ENCODE results near the gene CALN1. TPM values are rescaled to one million over a fixed set of nuclear protein-coding genes. Genes with fewer than 3 reads are reported as not detected.

Gene CALN1
- total RNA-seq, 2 donors from 2014 or later, result 0.52 to 1.6 TPM

GRCh38 chr7:72099784-72100183, 312.4 kb downstream of the CALN1 start:
- Histone ChIP-seq H3K4me1 (no peaks in the 10 kb centered on the region), H3K36me3 (replicated peaks in 1 of 2; ENCODE audit: insufficient read depth in 1 of 2, low read depth in 2 of 2) (no peaks in the 10 kb centered on the region), H3K27ac (no peak overlapping the region), H3K9me3 (no peaks in the 10 kb centered on the region), H3K4me3 (no peak overlapping the region), H3K27me3 (no peaks in the 10 kb centered on the region)
- TF ChIP-seq POLR2A (IDR thresholded peaks at IDR 0.05) (no peak), CTCF (IDR thresholded peaks at IDR 0.05) (no peak)
- DNase-seq (no peak), ATAC-seq (no peak)
- intact Hi-C loops (cut with DNase I), result no loop called here
- 78 to 84% methylated on average over 6 of the region's 6 CpGs for WGBS, 2 donors

GRCh38 chr7:72098807-72099580, 313.1 kb downstream of the CALN1 start:
- WGBS, 2 donors, result 70 to 76% methylated on average over 12 to 16 of the region's 16 CpGs
- Histone ChIP-seq H3K4me1 (no peaks in the 10 kb centered on the region), H3K9me3 (no peaks in the 10 kb centered on the region), H3K27me3 (no peaks in the 10 kb centered on the region), H3K4me3 (no peak overlapping the region), H3K27ac (no peak overlapping the region), H3K36me3 (replicated peaks in 1 of 2; ENCODE audit: insufficient read depth in 1 of 2, low read depth in 2 of 2) (no peaks in the 10 kb centered on the region)
- intact Hi-C loops (cut with DNase I), result no loop called here
- peak in 2 of 4 donors; percentile 20 to 45 for DNase-seq
- ATAC-seq, result no peak
- TF ChIP-seq POLR2A (IDR thresholded peaks at IDR 0.05) (no peak), CTCF (IDR thresholded peaks at IDR 0.05) (no peak)

GRCh38 chr7:72097226-72097625, 314.9 kb downstream of the CALN1 start:
- Histone ChIP-seq H3K4me1 (no peaks in the 10 kb centered on the region), H3K36me3 (replicated peaks in 1 of 2; ENCODE audit: insufficient read depth in 1 of 2, low read depth in 2 of 2) (no peaks in the 10 kb centered on the region), H3K9me3 (no peaks in the 10 kb centered on the region), H3K27ac (no peak overlapping the region), H3K4me3 (no peak overlapping the region), H3K27me3 (no peaks in the 10 kb centered on the region)
- ATAC-seq (no peak), DNase-seq (no peak)
- no peak for TF ChIP-seq CTCF (IDR thresholded peaks at IDR 0.05)
- no peak for TF ChIP-seq POLR2A (IDR thresholded peaks at IDR 0.05)
- intact Hi-C loops (cut with DNase I), result no loop called here
- 87 to 90% methylated on average over 3 of the region's 3 CpGs for WGBS, 2 donors

- ATAC-seq, result no peak
- H3K9me3 ChIP-seq, result no peaks in the 10 kb centered on the region
- intact Hi-C loops (cut with DNase I), result no loop called here
- DNase-seq, result no peak
- H3K4me1 ChIP-seq, result no peaks in the 10 kb centered on the region
- H3K27me3 ChIP-seq, result no peaks in the 10 kb centered on the region
- TF ChIP-seq POLR2A (IDR thresholded peaks at IDR 0.05) (no peak), CTCF (IDR thresholded peaks at IDR 0.05) (no peak)
- no peaks in the 10 kb centered on the region for H3K36me3 ChIP-seq (replicated peaks in 1 of 2; ENCODE audit: insufficient read depth in 1 of 2, low read depth in 2 of 2)
- H3K27ac ChIP-seq, result no peak overlapping the region
- whole genome bisulfite sequencing, 2 donors, result 64 to 71% methylated on average over 5 of the region's 5 CpGs
- no peak overlapping the region for H3K4me3 ChIP-seq
Observed at GRCh38 chr7:72092769-72093168, 319.4 kb downstream of the CALN1 start.

- no peak for DNase-seq
- TF ChIP-seq CTCF (IDR thresholded peaks at IDR 0.05), result no peak
- TF ChIP-seq POLR2A (IDR thresholded peaks at IDR 0.05), result no peak
- no peak for ATAC-seq
- WGBS, 2 donors, result 75 to 88% methylated on average over 5 of the region's 5 CpGs
- Histone ChIP-seq H3K36me3 (replicated peaks in 1 of 2; ENCODE audit: insufficient read depth in 1 of 2, low read depth in 2 of 2) (no peaks in the 10 kb centered on the region), H3K27me3 (no peaks in the 10 kb centered on the region), H3K4me1 (no peaks in the 10 kb centered on the region), H3K4me3 (no peak overlapping the region), H3K9me3 (no peaks in the 10 kb centered on the region), H3K27ac (no peak overlapping the region)
- intact Hi-C loops (cut with DNase I), result no loop called here
Observed at GRCh38 chr7:72087926-72088325, 324.2 kb downstream of the CALN1 start.
